PC-9 (cell line): ENCODE results near the gene OLFM4. TPM values are rescaled to one million over a fixed set of nuclear protein-coding genes. Genes with fewer than 3 reads are reported as not detected.

Experiments
- BruUV-seq: library from RNA; stranded (reverse); fragments of 400-500 nt; replicated peaks from 2 replicates; lab custom pipeline; 2021; lab: Mats Ljungman, UMichigan
- CTCF ChIA-PET: fragments of 300-600 bp; sonication (Branson Sonifier 250); formaldehyde crosslinking; loops from one replicate; lab custom pipeline; 2022; ENCODE audit warnings: antibody characterized with exemption; lab: Charles Lee
- POLR2A ChIA-PET: fragments of 300-600 bp; sonication (Branson Sonifier 250); formaldehyde crosslinking; loops from one replicate; lab custom pipeline; 2022; ENCODE audit warnings: antibody characterized with exemption; ENCODE audit not compliant: unreplicated experiment; lab: Charles Lee
- DNase-seq, 2 experiments: peaks; one replicate each; pipeline versions ENCODE4 v3.0.0 to v3.0.0-alpha.2; 2015 to 2022; ENCODE audit warnings: mixed read lengths in 1 of 2
- H2AFZ ChIP-seq: fragments of 200-600 bp; sonication (generic); 2 replicates; pipeline ENCODE4 v1.8.1; 2017; ENCODE audit warnings: antibody characterized with exemption
- H3F3A ChIP-seq: fragments of 200-600 bp; sonication (generic); 2 replicates; pipeline ENCODE4 v1.8.1; 2017; ENCODE audit warnings: antibody characterized with exemption, mild to moderate bottlenecking, low read depth; ENCODE audit not compliant: insufficient read depth
- H3K27ac ChIP-seq: fragments of 200-600 bp; sonication (generic); 2 replicates; pipeline ENCODE4 v1.6.1; 2016; ENCODE audit warnings: mixed run types
- H3K27me3 ChIP-seq: fragments of 200-600 bp; sonication (generic); 2 replicates; pipeline ENCODE4 v1.6.1; 2016; ENCODE audit warnings: low read depth, mixed run types; ENCODE audit not compliant: insufficient read depth
- H3K36me3 ChIP-seq: fragments of 200-600 bp; sonication (generic); 2 replicates; pipeline ENCODE4 v1.6.1; 2016; ENCODE audit warnings: low read depth, mixed run types
- H3K4me1 ChIP-seq: fragments of 200-600 bp; sonication (generic); replicated peaks from 2 replicates; pipeline ENCODE4 v1.6.1; 2016; ENCODE audit warnings: mixed run types; ENCODE audit not compliant: insufficient read depth
- H3K4me2 ChIP-seq: fragments of 200-600 bp; sonication (generic); 2 replicates; pipeline ENCODE4 v1.6.1; 2017; ENCODE audit warnings: mixed run types
- H3K4me3 ChIP-seq: fragments of 200-600 bp; sonication (generic); 2 replicates; pipeline ENCODE4 v1.6.1; 2016; ENCODE audit warnings: mixed run types
- H3K79me2 ChIP-seq: fragments of 200-600 bp; sonication (generic); 2 replicates; pipeline ENCODE4 v1.6.1; 2017; ENCODE audit warnings: low read depth, mixed run types
- H3K9me2 ChIP-seq: fragments of 200-600 bp; sonication (generic); 2 replicates; pipeline ENCODE4 v1.8.1; 2017; ENCODE audit warnings: mild to moderate bottlenecking; ENCODE audit not compliant: insufficient read depth
- H3K9me3 ChIP-seq: fragments of 200-600 bp; sonication (generic); 2 replicates; pipeline ENCODE4 v1.8.1; 2016; ENCODE audit warnings: low read depth; ENCODE audit not compliant: insufficient read depth
- H4K20me1 ChIP-seq: fragments of 200-600 bp; sonication (generic); 2 replicates; pipeline ENCODE4 v1.8.1; 2017; ENCODE audit not compliant: insufficient read depth
- EZH2 ChIP-seq: fragments of 200-600 bp; sonication (generic); IDR thresholded peaks from 2 replicates; pipeline ENCODE4 v1.8.0; 2017; ENCODE audit warnings: antibody characterized with exemption, low read depth
- intact Hi-C: fragments of 100-400 bp; cut with micrococcal nuclease; formaldehyde crosslinking; loops from one replicate; pipeline ENCODE4 v1.10.0; 2022; ENCODE audit not compliant: unreplicated experiment
- total RNA-seq: library from RNA; stranded (reverse); gene quantifications from 2 replicates; pipeline ENCODE4 v1.2.3, GENCODE V29; 2021
- TF ChIP-seq, protein P1 (sequence below): fragments of 200-600 bp; sonication (generic); conservative IDR thresholded peaks from 2 replicates; pipeline ENCODE4 v1.6.1; 2017; ENCODE audit warnings: mixed run types, antibody characterized with exemption, mild to moderate bottlenecking, moderate library complexity

OLFM4 gene
- total RNA-seq, 1 experiment from 2014 or later: not detected

GRCh38 chr13:52995946-52996345 is 32.7 kb upstream of the OLFM4 start:
- BruUV-seq: no TSS peak
- Histone ChIP-seq H3K4me2 (no peak overlapping the region), H3F3A (no peaks in the 10 kb centered on the region), H3K27me3 (0 out of 2 replicates have a peak, but pooled peaks cover 7% of the 10 kb centered on the region), H4K20me1 (no peaks in the 10 kb centered on the region), H2AFZ (no peak overlapping the region), H3K9me2 (no peaks in the 10 kb centered on the region), H3K27ac (no peak overlapping the region), H3K4me1 (no peaks in the 10 kb centered on the region), H3K79me2 (no peaks in the 10 kb centered on the region), H3K36me3 (no peaks in the 10 kb centered on the region), H3K4me3 (no peak overlapping the region), H3K9me3 (no peaks in the 10 kb centered on the region)
- intact Hi-C loops: no loop called here
- CTCF ChIA-PET: no interaction called here
- no peak for DNase-seq
- TF ChIP-seq, protein P1, sequence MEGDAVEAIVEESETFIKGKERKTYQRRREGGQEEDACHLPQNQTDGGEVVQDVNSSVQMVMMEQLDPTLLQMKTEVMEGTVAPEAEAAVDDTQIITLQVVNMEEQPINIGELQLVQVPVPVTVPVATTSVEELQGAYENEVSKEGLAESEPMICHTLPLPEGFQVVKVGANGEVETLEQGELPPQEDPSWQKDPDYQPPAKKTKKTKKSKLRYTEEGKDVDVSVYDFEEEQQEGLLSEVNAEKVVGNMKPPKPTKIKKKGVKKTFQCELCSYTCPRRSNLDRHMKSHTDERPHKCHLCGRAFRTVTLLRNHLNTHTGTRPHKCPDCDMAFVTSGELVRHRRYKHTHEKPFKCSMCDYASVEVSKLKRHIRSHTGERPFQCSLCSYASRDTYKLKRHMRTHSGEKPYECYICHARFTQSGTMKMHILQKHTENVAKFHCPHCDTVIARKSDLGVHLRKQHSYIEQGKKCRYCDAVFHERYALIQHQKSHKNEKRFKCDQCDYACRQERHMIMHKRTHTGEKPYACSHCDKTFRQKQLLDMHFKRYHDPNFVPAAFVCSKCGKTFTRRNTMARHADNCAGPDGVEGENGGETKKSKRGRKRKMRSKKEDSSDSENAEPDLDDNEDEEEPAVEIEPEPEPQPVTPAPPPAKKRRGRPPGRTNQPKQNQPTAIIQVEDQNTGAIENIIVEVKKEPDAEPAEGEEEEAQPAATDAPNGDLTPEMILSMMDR: no peak
- TF ChIP-seq EZH2: no peak
- POLR2A ChIA-PET: no interaction called here

GRCh38 chr13:52997951-52998876 is 30.4 kb upstream of the OLFM4 start:
- DNase-seq: no peak
- Histone ChIP-seq H3K79me2 (no peaks in the 10 kb centered on the region), H3K9me3 (no peaks in the 10 kb centered on the region), H3K4me1 (no peaks in the 10 kb centered on the region), H3K27me3 (peaks cover 14% of the 10 kb centered on the region; the same call in 1 of the 2 replicates), H3K36me3 (no peaks in the 10 kb centered on the region), H3K9me2 (no peaks in the 10 kb centered on the region), H3K27ac (no peak overlapping the region), H2AFZ (no peak overlapping the region), H4K20me1 (no peaks in the 10 kb centered on the region), H3F3A (no peaks in the 10 kb centered on the region), H3K4me2 (no peak overlapping the region), H3K4me3 (no peak overlapping the region)
- POLR2A ChIA-PET: no interaction called here
- intact Hi-C loops: no loop called here
- no TSS peak for BruUV-seq
- no peak for TF ChIP-seq EZH2
- TF ChIP-seq, protein P1: no peak
- CTCF ChIA-PET: no interaction called here

GRCh38 chr13:52999093-52999696 is 29.4 kb upstream of the OLFM4 start:
- POLR2A ChIA-PET: no interaction called here
- no peak overlapping the region for H3K27ac ChIP-seq
- no TSS peak for BruUV-seq

More at GRCh38 chr13:52999093-52999696, 29.4 kb upstream of the OLFM4 start:
- Histone ChIP-seq H4K20me1 (no peaks in the 10 kb centered on the region; the same call in 1 of the 2 replicates), H3F3A (no peaks in the 10 kb centered on the region), H2AFZ (no peak overlapping the region), H3K9me3 (no peaks in the 10 kb centered on the region), H3K4me2 (no peak overlapping the region), H3K27me3 (peaks cover 14% of the 10 kb centered on the region; the same call in 1 of the 2 replicates), H3K79me2 (no peaks in the 10 kb centered on the region), H3K4me1 (no peaks in the 10 kb centered on the region), H3K9me2 (no peaks in the 10 kb centered on the region), H3K36me3 (no peaks in the 10 kb centered on the region), H3K4me3 (no peak overlapping the region)
- intact Hi-C loops: no loop called here
- CTCF ChIA-PET: no interaction called here
- no peak for TF ChIP-seq EZH2
- TF ChIP-seq, protein P1: no peak
- DNase-seq: no peak
